Endodermal cell (in vitro differentiated cells): ENCODE results near the gene PSMC3. TPM values are rescaled to one million over a fixed set of nuclear protein-coding genes. Genes with fewer than 3 reads are reported as not detected.

Source experiments
- DNase-seq: peaks from one replicate; pipeline ENCODE4 v3.0.0-alpha.2; 2017
- H3K27ac ChIP-seq: 2 replicates; pipeline ENCODE4 v1.5.1; 2013; ENCODE audit warnings: mild to moderate bottlenecking, low read depth, low read length, moderate library complexity
- H3K27me3 ChIP-seq: 2 replicates; pipeline ENCODE4 v1.6.1; 2013; ENCODE audit warnings: mild to moderate bottlenecking, low read length, moderate library complexity; ENCODE audit not compliant: insufficient read depth, control insufficient read depth, poor library complexity, severe bottlenecking
- H3K36me3 ChIP-seq: 2 replicates; pipeline ENCODE4 v1.7.0; 2013; ENCODE audit warnings: mild to moderate bottlenecking, low read length, moderate library complexity; ENCODE audit not compliant: control insufficient read depth, insufficient read depth
- H3K4me1 ChIP-seq: one replicate; pipeline ENCODE4 v1.7.0; 2013; ENCODE audit warnings: low read length; ENCODE audit not compliant: control insufficient read depth, insufficient read depth
- H3K4me3 ChIP-seq: 2 replicates; pipeline ENCODE4 v1.5.1; 2013; ENCODE audit warnings: mild to moderate bottlenecking, low read length, moderate library complexity
- H3K9ac ChIP-seq: 2 replicates; pipeline ENCODE4 v1.6.1; 2013; ENCODE audit warnings: mild to moderate bottlenecking, low read length, moderate library complexity; ENCODE audit not compliant: poor library complexity, severe bottlenecking; ENCODE audit errors: extremely low read depth
- H3K9me3 ChIP-seq: 2 replicates; pipeline ENCODE4 v1.6.1; 2013; ENCODE audit warnings: mild to moderate bottlenecking, low read length, moderate library complexity; ENCODE audit not compliant: control insufficient read depth
- H3K27ac Mint-ChIP-seq: 2 replicates; pipeline ENCODE4 v1.8.0; 2020; ENCODE audit warnings: mixed read lengths
- H3K27me3 Mint-ChIP-seq: 2 replicates; pipeline ENCODE4 v1.8.0; 2021; ENCODE audit warnings: mild to moderate bottlenecking, mixed read lengths; ENCODE audit not compliant: insufficient read depth
- H3K36me3 Mint-ChIP-seq: 2 replicates; pipeline ENCODE4 v1.8.0; 2020; ENCODE audit warnings: low read depth, mixed read lengths
- H3K4me1 Mint-ChIP-seq: 2 replicates; pipeline ENCODE4 v1.8.0; 2020; ENCODE audit warnings: mixed read lengths
- H3K4me3 Mint-ChIP-seq: 2 replicates; pipeline ENCODE4 v1.8.0; 2020; ENCODE audit warnings: mild to moderate bottlenecking, moderate library complexity, mixed read lengths
- H3K9me3 Mint-ChIP-seq: 2 replicates; pipeline ENCODE4 v1.8.0; 2020; ENCODE audit warnings: mild to moderate bottlenecking, mixed read lengths
- WGBS, 2 experiments: methylation state at CpG; one replicate each; pipeline versions ENCODE4 v1.1.5 to v1.1.7; 2013; ENCODE audit warnings: missing lambda C conversion rate in 2 of 2, mixed read lengths in 1 of 2; ENCODE audit not compliant: insufficient coverage in 1 of 2, insufficient read length in 1 of 2; 5-methylcytosine and 5-hydroxymethylcytosine counted together
- total RNA-seq, 2 donors: library from RNA; stranded (reverse); fragmentation: NEBNext Ultra II Directional in 1 of 2; extraction: Animal tissue kit (Norgen Biotek cat#: 25700) in 1 of 2; gene quantifications; 2 replicates in 1 of 2; 3 replicates in 1 of 2; pipeline ENCODE4 v1.2.1, GENCODE V29; 2021
- TF ChIP-seq, protein P1 (sequence below): fragments of 200-600 bp; sonication (generic); conservative IDR thresholded peaks from 2 replicates; pipeline ENCODE4 v1.5.0; 2021; ENCODE audit warnings: antibody characterized with exemption, mild to moderate bottlenecking

PSMC3 gene
- total RNA-seq, 2 donors from 2014 or later = 152 to 175 TPM

DNA sequence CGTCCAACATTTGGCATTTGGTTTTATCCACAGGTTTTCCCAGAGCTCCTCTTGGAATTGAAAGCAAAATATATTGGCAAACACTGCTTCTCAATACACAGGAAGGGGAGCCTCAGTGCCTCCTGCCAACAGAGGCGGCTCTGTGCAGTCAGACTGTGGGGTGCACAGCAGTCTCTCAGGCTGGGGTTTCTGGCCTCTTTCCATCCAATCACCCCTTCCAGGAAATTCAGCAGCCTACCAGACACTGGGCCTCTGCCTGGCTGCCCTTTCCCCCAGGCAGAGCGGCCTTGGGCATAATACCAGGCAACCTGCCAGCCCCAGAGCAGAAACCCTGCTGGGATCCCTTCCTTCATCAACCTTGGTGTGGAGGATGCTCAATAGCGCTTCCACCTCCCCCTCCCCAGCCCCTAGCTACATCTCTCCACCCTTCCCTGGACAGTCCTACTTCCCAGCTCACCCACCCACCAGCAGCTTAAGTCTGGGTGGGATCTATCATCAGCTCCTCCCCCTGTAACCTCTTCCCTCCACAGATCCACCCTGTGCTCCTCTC lies 40.5 kb upstream of the PSMC3 start:
- H3K9me3 ChIP-seq = no peaks in the 10 kb centered on the region
- peaks cover 40% of the 10 kb centered on the region for H3K4me1 Mint-ChIP-seq
- H3K36me3 ChIP-seq = peaks cover 89% of the 10 kb centered on the region
- peaks cover 20% of the 10 kb centered on the region for H3K4me1 ChIP-seq
- no peak overlapping the region for H3K4me3 Mint-ChIP-seq
- no peak overlapping the region for H3K9ac ChIP-seq
- peak overlapping the region; percentile 76 for H3K27ac Mint-ChIP-seq
- H3K27me3 ChIP-seq = no peaks in the 10 kb centered on the region
- peaks cover 64% of the 10 kb centered on the region for H3K36me3 Mint-ChIP-seq
- H3K27me3 Mint-ChIP-seq = no peaks in the 10 kb centered on the region
- H3K9me3 Mint-ChIP-seq = no peaks in the 10 kb centered on the region
- H3K4me3 ChIP-seq = no peak overlapping the region
- WGBS, 2 experiments = 75 to 91% methylated on average over 1 to 4 of the region's 4 CpGs
- peak overlapping the region; percentile 67 for H3K27ac ChIP-seq
- DNase-seq = peak; percentile 55
- TF ChIP-seq, protein P1, sequence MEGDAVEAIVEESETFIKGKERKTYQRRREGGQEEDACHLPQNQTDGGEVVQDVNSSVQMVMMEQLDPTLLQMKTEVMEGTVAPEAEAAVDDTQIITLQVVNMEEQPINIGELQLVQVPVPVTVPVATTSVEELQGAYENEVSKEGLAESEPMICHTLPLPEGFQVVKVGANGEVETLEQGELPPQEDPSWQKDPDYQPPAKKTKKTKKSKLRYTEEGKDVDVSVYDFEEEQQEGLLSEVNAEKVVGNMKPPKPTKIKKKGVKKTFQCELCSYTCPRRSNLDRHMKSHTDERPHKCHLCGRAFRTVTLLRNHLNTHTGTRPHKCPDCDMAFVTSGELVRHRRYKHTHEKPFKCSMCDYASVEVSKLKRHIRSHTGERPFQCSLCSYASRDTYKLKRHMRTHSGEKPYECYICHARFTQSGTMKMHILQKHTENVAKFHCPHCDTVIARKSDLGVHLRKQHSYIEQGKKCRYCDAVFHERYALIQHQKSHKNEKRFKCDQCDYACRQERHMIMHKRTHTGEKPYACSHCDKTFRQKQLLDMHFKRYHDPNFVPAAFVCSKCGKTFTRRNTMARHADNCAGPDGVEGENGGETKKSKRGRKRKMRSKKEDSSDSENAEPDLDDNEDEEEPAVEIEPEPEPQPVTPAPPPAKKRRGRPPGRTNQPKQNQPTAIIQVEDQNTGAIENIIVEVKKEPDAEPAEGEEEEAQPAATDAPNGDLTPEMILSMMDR = no peak

DNA sequence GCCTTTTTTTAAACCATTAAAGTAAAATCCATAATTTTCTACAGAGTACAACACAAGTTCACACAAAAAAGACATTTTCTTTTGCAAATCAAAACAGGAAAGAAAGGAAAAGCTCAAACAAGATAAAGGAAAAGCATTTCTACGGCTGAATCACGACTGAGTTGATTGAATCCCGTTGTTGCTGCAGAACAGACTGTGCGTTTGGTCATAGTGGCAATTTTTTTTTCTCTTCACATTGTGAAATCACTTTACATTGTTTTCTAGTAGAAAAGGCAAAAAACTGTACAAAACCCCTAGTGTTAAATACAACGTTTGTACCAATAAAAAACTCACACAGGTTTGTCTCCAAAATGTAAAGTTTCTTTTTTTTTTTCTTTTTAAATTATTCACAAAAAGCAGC lies 40.0 kb upstream of the PSMC3 start:
- no peak overlapping the region for H3K4me3 Mint-ChIP-seq
- Histone ChIP-seq H3K4me3 (no peak overlapping the region), H3K9ac (no peak overlapping the region), H3K4me1 (peaks cover 20% of the 10 kb centered on the region), H3K27me3 (no peaks in the 10 kb centered on the region), H3K27ac (no peak overlapping the region), H3K36me3 (peaks cover 87% of the 10 kb centered on the region), H3K9me3 (no peaks in the 10 kb centered on the region)
- peaks cover 60% of the 10 kb centered on the region for H3K36me3 Mint-ChIP-seq
- WGBS, 2 experiments = 97 to 100% methylated on average over 4 to 5 of the region's 5 CpGs
- H3K27ac Mint-ChIP-seq = no peak overlapping the region
- peaks cover 38% of the 10 kb centered on the region for H3K4me1 Mint-ChIP-seq
- no peak for DNase-seq
- H3K27me3 Mint-ChIP-seq = no peaks in the 10 kb centered on the region
- TF ChIP-seq, protein P1 = no peak
- H3K9me3 Mint-ChIP-seq = no peaks in the 10 kb centered on the region

DNA sequence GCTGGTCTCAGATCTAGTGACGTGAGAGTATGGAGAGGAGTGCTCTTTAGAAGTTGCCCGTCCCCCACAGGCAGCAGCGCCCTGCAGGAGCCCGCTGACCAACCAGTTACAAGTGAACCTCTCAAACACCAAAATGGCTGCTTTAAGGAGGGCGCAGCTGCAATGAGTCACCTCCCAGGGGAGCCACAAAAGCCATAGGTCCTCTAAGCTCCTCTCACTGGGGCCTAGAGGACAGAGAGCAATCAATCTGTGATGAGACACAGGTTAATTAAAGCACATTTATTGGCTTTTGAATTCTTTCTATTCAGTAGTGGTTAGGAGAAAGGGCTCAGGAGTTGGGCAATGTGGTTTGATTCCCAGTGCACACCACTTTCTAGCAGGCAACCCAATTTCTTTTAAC lies 38.2 kb upstream of the PSMC3 start:
- Histone ChIP-seq H3K4me3 (no peak overlapping the region), H3K9ac (no peak overlapping the region), H3K27me3 (no peaks in the 10 kb centered on the region), H3K27ac (no peak overlapping the region), H3K36me3 (peaks cover 81% of the 10 kb centered on the region), H3K4me1 (peaks cover 10% of the 10 kb centered on the region), H3K9me3 (no peaks in the 10 kb centered on the region)
- H3K36me3 Mint-ChIP-seq = peaks cover 58% of the 10 kb centered on the region
- no peaks in the 10 kb centered on the region for H3K9me3 Mint-ChIP-seq
- TF ChIP-seq, protein P1 = no peak
- H3K4me1 Mint-ChIP-seq = peaks cover 26% of the 10 kb centered on the region
- 92% methylated on average over 5 of the region's 5 CpGs; no CpG with 5 or more reads in 1 of the 2 experiments for WGBS, 2 experiments
- no peaks in the 10 kb centered on the region for H3K27me3 Mint-ChIP-seq
- peak; percentile 59 for DNase-seq
- no peak overlapping the region for H3K4me3 Mint-ChIP-seq
- H3K27ac Mint-ChIP-seq = peak overlapping the region; percentile 66
